OCI-LY1 (cell line): ENCODE results near the gene CPN2.

ENCODE experiments used
- H2AFZ ChIP-seq: fragments of 200-600 bp; sonication (generic), shearing (Covaris generic); 2 replicates; pipeline ENCODE4 v1.6.0; 2014; ENCODE audit warnings: antibody characterized with exemption, mild to moderate bottlenecking, low read length
- H3F3A ChIP-seq: fragments of 200-600 bp; sonication (generic), shearing (Covaris generic); 2 replicates; pipeline ENCODE4 v1.6.0; 2014; ENCODE audit warnings: mild to moderate bottlenecking, antibody characterized with exemption, low read length, moderate library complexity; ENCODE audit not compliant: insufficient read depth
- H3K27ac ChIP-seq: fragments of 200-600 bp; sonication (generic); 2 replicates; pipeline ENCODE4 v1.5.1; 2014; ENCODE audit warnings: low read length, mixed run types, mild to moderate bottlenecking, low read depth; ENCODE audit not compliant: poor library complexity, severe bottlenecking
- H3K27me3 ChIP-seq: fragments of 200-600 bp; sonication (generic); 2 replicates; pipeline ENCODE4 v1.6.0; 2014; ENCODE audit warnings: antibody characterized with exemption, mild to moderate bottlenecking, low read length, moderate library complexity; ENCODE audit not compliant: insufficient read depth
- H3K36me3 ChIP-seq: fragments of 200-600 bp; sonication (generic); 2 replicates; pipeline ENCODE4 v1.6.1; 2014; ENCODE audit warnings: mild to moderate bottlenecking, antibody characterized with exemption, low read length, moderate library complexity, mixed read lengths; ENCODE audit not compliant: insufficient read depth
- H3K4me1 ChIP-seq: fragments of 200-600 bp; sonication (generic); 2 replicates; pipeline ENCODE4 v1.5.1; 2014; ENCODE audit warnings: mild to moderate bottlenecking, low read length, moderate library complexity; ENCODE audit not compliant: insufficient read depth, severe bottlenecking
- H3K4me2 ChIP-seq: fragments of 200-600 bp; sonication (generic), shearing (Covaris generic); 2 replicates; pipeline ENCODE4 v1.6.1; 2014; ENCODE audit warnings: low read length
- H3K4me3 ChIP-seq: fragments of 200-600 bp; sonication (generic); 2 replicates; pipeline ENCODE4 v1.5.1; 2014; ENCODE audit warnings: low read length, low read depth, mild to moderate bottlenecking, mixed read lengths; ENCODE audit not compliant: poor library complexity, severe bottlenecking
- H3K79me2 ChIP-seq: fragments of 200-600 bp; shearing (Covaris generic); 2 replicates; pipeline ENCODE4 v1.6.1; 2016; ENCODE audit warnings: mixed run types, low read length, mixed read lengths; ENCODE audit not compliant: insufficient read depth
- H3K9ac ChIP-seq: fragments of 200-600 bp; sonication (generic), shearing (Covaris generic); 2 replicates; pipeline ENCODE4 v1.6.1; 2014; ENCODE audit warnings: mild to moderate bottlenecking, low read length, mixed read lengths
- H3K9me2 ChIP-seq: fragments of 200-600 bp; sonication (generic), shearing (Covaris generic); 2 replicates; pipeline ENCODE4 v1.6.1; 2014; ENCODE audit warnings: low read depth, mild to moderate bottlenecking, low read length, mixed read lengths
- H3K9me3 ChIP-seq: fragments of 200-600 bp; shearing (Covaris generic); 2 replicates; pipeline ENCODE4 v1.6.1; 2014; ENCODE audit warnings: low read length, mixed read lengths
- H4K20me1 ChIP-seq: fragments of 200-600 bp; sonication (generic), shearing (Covaris generic); 2 replicates; pipeline ENCODE4 v1.6.0; 2016; ENCODE audit warnings: mild to moderate bottlenecking, low read length; ENCODE audit not compliant: insufficient read depth
- EZH2 ChIP-seq: fragments of 200-600 bp; sonication (generic), shearing (Covaris generic); IDR thresholded peaks from 2 replicates; pipeline ENCODE4 v1.8.0; 2017; ENCODE audit warnings: borderline replicate concordance, mixed run types, mild to moderate bottlenecking, antibody characterized with exemption, low read length, moderate library complexity, mixed read lengths
- TF ChIP-seq, protein P1 (sequence below): fragments of 200-600 bp; sonication (generic), shearing (Covaris generic); IDR thresholded peaks from 2 replicates; pipeline ENCODE4 v1.5.1; 2017; ENCODE audit warnings: mild to moderate bottlenecking, antibody characterized with exemption, low read length, moderate library complexity, mixed read lengths

The CPN2 gene

DNA sequence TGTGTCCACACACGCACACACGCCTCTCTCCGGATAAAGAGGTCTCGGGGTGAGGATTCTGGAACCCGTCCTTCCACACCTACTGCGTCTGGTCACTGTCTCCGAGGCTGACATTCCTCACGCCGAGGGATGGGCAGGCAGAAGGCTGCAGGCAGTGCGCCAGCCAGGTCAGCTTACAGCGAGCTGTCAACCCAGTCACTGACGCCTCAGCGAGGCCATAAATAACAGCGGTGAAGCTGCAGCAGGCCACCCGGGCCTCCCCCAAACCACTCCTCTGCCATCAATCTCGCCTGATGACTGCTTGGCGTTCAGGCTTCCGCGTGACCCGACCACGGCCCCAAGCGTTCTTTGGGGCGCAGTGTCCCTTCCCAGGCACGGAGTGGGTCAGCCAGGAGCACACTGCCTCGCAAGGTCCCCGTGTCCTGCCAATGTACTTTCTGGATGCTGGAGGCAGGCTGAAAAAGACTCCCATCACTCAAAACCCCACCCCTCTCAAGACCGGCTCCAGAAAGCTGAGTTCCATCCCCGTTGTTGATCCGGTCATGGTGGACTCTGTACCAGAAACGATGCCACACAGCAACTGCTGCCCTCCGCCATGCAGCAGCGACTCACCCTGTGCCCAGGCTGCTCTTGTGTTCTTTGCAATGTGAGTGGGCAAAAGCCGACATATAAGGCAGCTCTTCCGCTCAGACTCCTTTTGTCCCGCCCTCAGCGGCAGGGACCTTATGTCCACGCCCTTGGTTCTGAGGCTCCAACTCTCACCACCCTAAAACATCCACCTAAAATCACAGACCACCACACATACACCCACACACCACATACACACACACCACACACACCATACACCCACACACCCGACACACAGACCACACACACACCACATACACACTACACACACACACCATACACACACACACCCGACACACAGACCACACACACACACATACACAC is 27.1 kb downstream of the CPN2 start:
- Histone ChIP-seq H3K27ac (no peak overlapping the region), H4K20me1 (no peaks in the 10 kb centered on the region), H3K79me2 (no peaks in the 10 kb centered on the region), H2AFZ (no peak overlapping the region), H3K9me3 (peaks cover 13% of the 10 kb centered on the region), H3K4me2 (no peak overlapping the region), H3K9me2 (no peaks in the 10 kb centered on the region), H3K36me3 (no peaks in the 10 kb centered on the region), H3K27me3 (no peaks in the 10 kb centered on the region; the same call in 1 of the 2 replicates), H3K4me1 (no peaks in the 10 kb centered on the region), H3K4me3 (no peak overlapping the region), H3K9ac (no peak overlapping the region), H3F3A (peaks cover 22% of the 10 kb centered on the region)
- TF ChIP-seq EZH2, result no peak
- TF ChIP-seq, protein P1, sequence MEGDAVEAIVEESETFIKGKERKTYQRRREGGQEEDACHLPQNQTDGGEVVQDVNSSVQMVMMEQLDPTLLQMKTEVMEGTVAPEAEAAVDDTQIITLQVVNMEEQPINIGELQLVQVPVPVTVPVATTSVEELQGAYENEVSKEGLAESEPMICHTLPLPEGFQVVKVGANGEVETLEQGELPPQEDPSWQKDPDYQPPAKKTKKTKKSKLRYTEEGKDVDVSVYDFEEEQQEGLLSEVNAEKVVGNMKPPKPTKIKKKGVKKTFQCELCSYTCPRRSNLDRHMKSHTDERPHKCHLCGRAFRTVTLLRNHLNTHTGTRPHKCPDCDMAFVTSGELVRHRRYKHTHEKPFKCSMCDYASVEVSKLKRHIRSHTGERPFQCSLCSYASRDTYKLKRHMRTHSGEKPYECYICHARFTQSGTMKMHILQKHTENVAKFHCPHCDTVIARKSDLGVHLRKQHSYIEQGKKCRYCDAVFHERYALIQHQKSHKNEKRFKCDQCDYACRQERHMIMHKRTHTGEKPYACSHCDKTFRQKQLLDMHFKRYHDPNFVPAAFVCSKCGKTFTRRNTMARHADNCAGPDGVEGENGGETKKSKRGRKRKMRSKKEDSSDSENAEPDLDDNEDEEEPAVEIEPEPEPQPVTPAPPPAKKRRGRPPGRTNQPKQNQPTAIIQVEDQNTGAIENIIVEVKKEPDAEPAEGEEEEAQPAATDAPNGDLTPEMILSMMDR, result no peak

DNA sequence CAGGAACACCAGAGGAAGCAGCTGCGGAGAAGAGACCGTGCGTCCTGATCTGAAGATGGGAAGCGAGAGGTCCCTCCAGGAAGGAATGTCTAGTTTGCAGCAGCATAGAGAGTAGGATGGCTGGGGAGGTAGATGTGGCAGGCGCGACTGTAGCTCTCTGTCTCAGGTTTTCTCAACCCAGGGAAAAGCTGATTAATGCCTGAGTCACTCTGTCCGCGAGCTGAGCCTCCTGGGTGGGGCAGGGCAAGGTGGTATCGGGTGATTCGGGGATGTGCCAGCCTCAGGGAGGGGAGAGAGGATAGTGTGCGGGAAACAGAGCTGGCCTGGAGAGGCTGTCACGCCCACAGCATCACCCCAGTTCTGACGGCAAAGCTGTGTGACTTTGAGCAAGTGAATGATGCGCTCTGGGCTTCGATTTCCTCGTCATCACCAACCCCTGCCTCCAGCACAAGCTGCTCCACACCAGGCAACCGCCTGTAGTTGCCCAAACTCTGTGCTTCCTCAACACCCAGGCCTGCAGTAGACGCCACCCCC is 28.4 kb downstream of the CPN2 start:
- Histone ChIP-seq H3K36me3 (no peaks in the 10 kb centered on the region), H3K9me3 (peaks cover 16% of the 10 kb centered on the region), H2AFZ (no peak overlapping the region), H3K9me2 (no peaks in the 10 kb centered on the region), H3K4me1 (no peaks in the 10 kb centered on the region), H3K27ac (no peak overlapping the region), H3K79me2 (no peaks in the 10 kb centered on the region), H3K4me2 (no peak overlapping the region), H3F3A (peaks cover 22% of the 10 kb centered on the region), H4K20me1 (no peaks in the 10 kb centered on the region), H3K4me3 (no peak overlapping the region), H3K9ac (no peak overlapping the region), H3K27me3 (peaks cover 4% of the 10 kb centered on the region; the same call in 1 of the 2 replicates)
- TF ChIP-seq EZH2, result no peak
- TF ChIP-seq, protein P1, result no peak

DNA sequence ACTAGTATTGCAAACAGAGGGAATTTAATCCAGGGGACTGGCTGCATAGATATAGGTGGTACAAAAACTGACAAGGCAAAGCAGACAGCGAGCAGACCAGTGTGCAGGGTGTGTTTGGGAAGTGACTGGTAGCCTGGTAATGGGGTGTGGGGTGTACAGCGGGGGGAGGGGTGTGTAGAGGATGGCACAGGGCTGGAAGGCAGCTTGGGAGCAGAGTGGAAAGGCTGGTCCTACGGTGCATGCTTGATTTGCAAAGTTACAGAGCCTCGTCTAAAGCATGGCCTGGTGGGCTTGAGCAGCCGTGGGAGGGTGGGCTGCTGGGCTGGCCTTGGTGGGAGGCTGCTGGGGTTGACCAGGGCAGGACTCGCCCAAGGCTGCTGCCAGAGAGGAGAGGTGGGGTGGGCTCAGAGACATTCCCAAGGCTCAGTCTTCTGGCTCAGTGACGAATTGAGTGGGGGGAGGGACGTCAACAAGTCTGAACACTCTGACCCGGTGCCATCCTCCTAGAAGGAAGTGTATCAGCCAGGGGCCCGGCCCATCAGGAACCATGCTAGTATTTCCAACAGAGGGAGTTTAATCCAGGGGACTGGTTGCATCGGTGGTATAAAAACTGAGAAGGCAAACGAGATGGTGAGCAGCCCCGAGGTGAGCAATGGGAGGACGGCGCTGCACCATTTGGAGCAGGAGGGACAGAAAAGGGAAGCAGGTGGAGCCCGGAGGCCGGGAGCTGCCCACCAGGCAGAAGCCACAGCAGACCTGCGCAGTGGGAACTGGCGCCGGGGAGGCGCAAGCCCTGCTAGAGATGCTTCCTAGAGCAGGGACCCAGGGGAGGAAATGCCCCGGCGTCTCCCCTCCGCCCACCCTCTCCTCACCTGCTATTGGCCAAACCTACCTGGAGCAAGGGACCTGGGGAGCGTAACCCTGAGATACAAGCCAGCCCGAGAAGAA is 29.2 kb downstream of the CPN2 start:
- Histone ChIP-seq H3K9me3 (peaks cover 15% of the 10 kb centered on the region), H3K27me3 (peaks cover 4% of the 10 kb centered on the region; the same call in 1 of the 2 replicates), H3K27ac (no peak overlapping the region), H2AFZ (no peak overlapping the region), H3K4me1 (no peaks in the 10 kb centered on the region), H3K4me3 (no peak overlapping the region), H3F3A (peaks cover 15% of the 10 kb centered on the region), H3K9ac (no peak overlapping the region), H3K4me2 (no peak overlapping the region), H3K36me3 (no peaks in the 10 kb centered on the region), H3K9me2 (no peaks in the 10 kb centered on the region), H4K20me1 (no peaks in the 10 kb centered on the region), H3K79me2 (no peaks in the 10 kb centered on the region)
- TF ChIP-seq EZH2, result no peak
- TF ChIP-seq, protein P1, result no peak
